SK-N-MC (cell line): Measurements from ENCODE around the gene LCE2C.

ENCODE experiments used
- DNase-seq: peaks from one replicate; pipeline ENCODE4 v3.0.0-alpha.2; 2011; ENCODE audit warnings: low read depth, low spot score
- H3K27ac ChIP-seq: fragments of 200-600 bp; sonication (generic); 2 replicates; pipeline ENCODE4 v1.5.1; 2016; ENCODE audit warnings: mixed run types
- H3K36me3 ChIP-seq: fragments of 200-600 bp; sonication (generic); 2 replicates; pipeline ENCODE4 v1.6.1; 2017; ENCODE audit warnings: antibody characterized with exemption, low read length, mixed read lengths; ENCODE audit not compliant: insufficient read depth
- H3K4me3 ChIP-seq: fragments of 200-600 bp; sonication (generic); 2 replicates; pipeline ENCODE4 v1.5.1; 2016
- H3K9ac ChIP-seq: fragments of 200-600 bp; sonication (generic); 2 replicates; pipeline ENCODE4 v1.8.0; 2017; ENCODE audit warnings: mixed run types, mixed read lengths; ENCODE audit not compliant: insufficient read length
- H3K9me3 ChIP-seq: fragments of 200-600 bp; sonication (generic); 2 replicates; pipeline ENCODE4 v1.6.1; 2017; ENCODE audit warnings: low read depth, mild to moderate bottlenecking, antibody characterized with exemption, low read length, moderate library complexity, mixed read lengths
- EZH2 ChIP-seq: fragments of 200-600 bp; sonication (generic); IDR thresholded peaks from one replicate; pipeline ENCODE4 v1.6.1; 2017; ENCODE audit warnings: antibody characterized with exemption
- FOXP2 ChIP-seq: optimal IDR thresholded peaks from 2 replicates; pipeline ENCODE3; 2011; ENCODE audit warnings: mild to moderate bottlenecking, moderate library complexity; ENCODE audit not compliant: insufficient read depth; ENCODE audit errors: extremely low read length, control extremely low read depth
- POLR2AphosphoS5 ChIP-seq: IDR thresholded peaks from 2 replicates; pipeline ENCODE4 v1.6.1; 2012; ENCODE audit warnings: mild to moderate bottlenecking, low read depth, low read length, borderline replicate concordance

Gene LCE2C

GRCh38 chr1:152707860-152708259, 32.8 kb downstream of the LCE2C start, which contains the start of gene LCE4A:
LCE4A (plus strand) TSS chr1:152708160; CDS start chr1:152709076, 916 bp downstream.
- TF ChIP-seq POLR2AphosphoS5 (no peak), FOXP2 (no peak), EZH2 (no peak)
- H3K4me3 ChIP-seq = no peak within 1 kb of the TSS
- no peak for DNase-seq
- H3K27ac ChIP-seq = no peak within 1 kb of the TSS
- H3K36me3 ChIP-seq = no peaks in the 10 kb centered on the region
- no peak within 1 kb of the TSS for H3K9ac ChIP-seq
- no peaks in the 10 kb centered on the region for H3K9me3 ChIP-seq

GRCh38 chr1:152718238-152718637, 43.2 kb downstream of the LCE2C start:
- Histone ChIP-seq H3K27ac (no peak overlapping the region), H3K9me3 (no peaks in the 10 kb centered on the region), H3K9ac (no peak overlapping the region), H3K36me3 (no peaks in the 10 kb centered on the region), H3K4me3 (no peak overlapping the region)
- DNase-seq = no peak
- TF ChIP-seq POLR2AphosphoS5 = no peak
- no peak for TF ChIP-seq EZH2
- no peak for TF ChIP-seq FOXP2

GRCh38 chr1:152725261-152725660, 50.2 kb downstream of the LCE2C start:
- DNase-seq = no peak
- no peak overlapping the region for H3K4me3 ChIP-seq
- no peak for TF ChIP-seq FOXP2
- TF ChIP-seq EZH2 = no peak
- TF ChIP-seq POLR2AphosphoS5 = no peak
- H3K9me3 ChIP-seq = no peaks in the 10 kb centered on the region
- H3K27ac ChIP-seq = no peak overlapping the region
- no peaks in the 10 kb centered on the region for H3K36me3 ChIP-seq
- no peak overlapping the region for H3K9ac ChIP-seq
